HEK293T (cell line): ENCODE data around the gene TRIM67.

ENCODE experiments used
- CTBP1 ChIP-seq: fragments of 450-650 bp; IDR thresholded peaks from 2 replicates; pipeline ENCODE4 v1.6.1; 2016; ENCODE audit warnings: borderline replicate concordance
- FOXA1 ChIP-seq: fragments of 450-650 bp; IDR thresholded peaks from 2 replicates; pipeline ENCODE4 v1.6.1; 2016; ENCODE audit warnings: mild to moderate bottlenecking
- FOXK2 ChIP-seq: fragments of 450-650 bp; IDR thresholded peaks from 2 replicates; pipeline ENCODE4 v1.6.1; 2016; ENCODE audit warnings: mild to moderate bottlenecking
- L3MBTL2 ChIP-seq: fragments of 450-650 bp; conservative IDR thresholded peaks from 2 replicates; pipeline ENCODE4 v1.6.1; 2016; ENCODE audit warnings: mild to moderate bottlenecking
- SP1 ChIP-seq: fragments of 450-650 bp; IDR thresholded peaks from 2 replicates; pipeline ENCODE4 v1.6.1; 2017
- SUZ12 ChIP-seq: fragments of 450-650 bp; IDR thresholded peaks from 2 replicates; pipeline ENCODE4 v1.6.1; 2016; ENCODE audit warnings: mild to moderate bottlenecking

GRCh38 chr1:231206856-231207255, 45.0 kb downstream of the TRIM67 start:
- TF ChIP-seq SP1 (no peak), L3MBTL2 (no peak), FOXK2 (no peak), FOXA1 (no peak), SUZ12 (no peak), CTBP1 (no peak)
